Measurements from ENCODE around the gene ATCAY. TPM values are rescaled to one million over a fixed set of nuclear protein-coding genes. Genes with fewer than 3 reads are reported as not detected.
A peak's percentile ranks its signal among the peaks of the same experiment; 100 is the strongest.

ATCAY gene
- polyA plus RNA-seq (73.8 and 85.0 TPM in 2 replicates), polyA minus RNA-seq (135 and 153 TPM in 2 replicates)

- peak within 1 kb of the TSS; percentile 99 for H3K9ac ChIP-seq (ENCODE audit: low read length)
- peak within 1 kb of the TSS; percentile 99 for H3K27ac ChIP-seq (ENCODE audit: low read length)
- peak within 1 kb of the TSS; percentile 68 for H2AFZ ChIP-seq (ENCODE audit: low read depth, low read length)
- no peaks in the 10 kb centered on the region for H3K9me3 ChIP-seq (ENCODE audit: low read length)
- H3K27me3 ChIP-seq (ENCODE audit: insufficient read depth, low read depth, low read length): no peaks in the 10 kb centered on the region
- TF ChIP-seq EZH2 (IDR thresholded peaks at IDR 0.05; ENCODE audit: borderline replicate concordance, insufficient read depth, low read length, poor library complexity, severe bottlenecking) (no peak), TAF1 (IDR thresholded peaks at IDR 0.05; ENCODE audit: low read depth) (peak; percentile 92), SMC3 (conservative IDR thresholded peaks at IDR 0.05; ENCODE audit: poor library complexity) (peak; percentile 33), REST (IDR thresholded peaks at IDR 0.05; ENCODE audit: borderline replicate concordance) (peak; percentile 87), POLR2AphosphoS5 (IDR thresholded peaks at IDR 0.05) (peak; percentile 98), EP300 (conservative IDR thresholded peaks at IDR 0.05; ENCODE audit: poor library complexity, severe bottlenecking) (peak; percentile 19), CTCF (IDR thresholded peaks at IDR 0.05; ENCODE audit: poor library complexity, severe bottlenecking) (no peak), MXI1 (conservative IDR thresholded peaks at IDR 0.05; ENCODE audit: poor library complexity, severe bottlenecking) (no peak), RAD21 (conservative IDR thresholded peaks at IDR 0.05) (peak; percentile 36)
- peaks cover 4% of the 10 kb centered on the region for H4K20me1 ChIP-seq (ENCODE audit: insufficient read depth)
- H3K4me3 ChIP-seq (ENCODE audit: low read length): peak within 1 kb of the TSS; percentile 89
- no peaks in the 10 kb centered on the region for H3K9me2 ChIP-seq (ENCODE audit: insufficient read depth, low read length)
- H3K4me2 ChIP-seq (ENCODE audit: low read length): peak within 1 kb of the TSS; percentile 30
- peaks cover 32% of the 10 kb centered on the region for H3K79me2 ChIP-seq (replicated peaks; ENCODE audit: insufficient read depth, low read length)
- peaks cover 10% of the 10 kb centered on the region for H3K36me3 ChIP-seq (ENCODE audit: insufficient read depth, low read length)
- H3F3A ChIP-seq (ENCODE audit: insufficient read depth, low read length, poor library complexity, severe bottlenecking): no peaks in the 10 kb centered on the region
These were observed at the start of gene ATCAY for GRCh38 chr19:3880471-3881271. TSS of gene ATCAY (plus strand) at chr19:3880685. CDS start at chr19:3885768, 5,083 bp downstream.

GRCh38 chr19:3831601-3832000 lies 48.9 kb upstream of the ATCAY start:
- H2AFZ ChIP-seq (ENCODE audit: low read depth, low read length): no peak overlapping the region
- H3K4me3 ChIP-seq (ENCODE audit: low read length): no peak overlapping the region
- no peak overlapping the region for H3K4me2 ChIP-seq (ENCODE audit: low read length)
- H3K9me2 ChIP-seq (ENCODE audit: insufficient read depth, low read length): no peaks in the 10 kb centered on the region
- no peaks in the 10 kb centered on the region for H3K79me2 ChIP-seq (replicated peaks; ENCODE audit: insufficient read depth, low read length)
- H3K27me3 ChIP-seq (ENCODE audit: insufficient read depth, low read depth, low read length): no peaks in the 10 kb centered on the region
- H3K9ac ChIP-seq (ENCODE audit: low read length): no peak overlapping the region
- H3K9me3 ChIP-seq (ENCODE audit: low read length): no peaks in the 10 kb centered on the region
- H4K20me1 ChIP-seq (ENCODE audit: insufficient read depth): no peaks in the 10 kb centered on the region
- no peak for TF ChIP-seq MXI1 (conservative IDR thresholded peaks at IDR 0.05; ENCODE audit: poor library complexity, severe bottlenecking)
- no peak for TF ChIP-seq SMC3 (conservative IDR thresholded peaks at IDR 0.05; ENCODE audit: poor library complexity)
- no peak for TF ChIP-seq REST (IDR thresholded peaks at IDR 0.05; ENCODE audit: borderline replicate concordance)
- no peak for TF ChIP-seq TAF1 (IDR thresholded peaks at IDR 0.05; ENCODE audit: low read depth)
- TF ChIP-seq RAD21 (conservative IDR thresholded peaks at IDR 0.05): no peak
- TF ChIP-seq EP300 (conservative IDR thresholded peaks at IDR 0.05; ENCODE audit: poor library complexity, severe bottlenecking): no peak
- no peak for TF ChIP-seq POLR2AphosphoS5 (IDR thresholded peaks at IDR 0.05)
- no peak for TF ChIP-seq CTCF (IDR thresholded peaks at IDR 0.05; ENCODE audit: poor library complexity, severe bottlenecking)
- no peak for TF ChIP-seq EZH2 (IDR thresholded peaks at IDR 0.05; ENCODE audit: borderline replicate concordance, insufficient read depth, low read length, poor library complexity, severe bottlenecking)
- no peaks in the 10 kb centered on the region for H3F3A ChIP-seq (ENCODE audit: insufficient read depth, low read length, poor library complexity, severe bottlenecking)
- H3K27ac ChIP-seq (ENCODE audit: low read length): no peak overlapping the region
- no peaks in the 10 kb centered on the region for H3K36me3 ChIP-seq (ENCODE audit: insufficient read depth, low read length)
